HT-29 (cell line): ENCODE results near the gene GMDS. TPM values are rescaled to one million over a fixed set of nuclear protein-coding genes. Genes with fewer than 3 reads are reported as not detected.
"Not testable (repeated sequence)": the region's sequence is repeated elsewhere in the genome, so short reads cannot be mapped to it uniquely, and the experiment has no call there.

Experiments
- DNase-seq: peaks from one replicate; pipeline ENCODE4 v3.0.0-alpha.2; 2015; ENCODE audit warnings: low spot score
- total RNA-seq: library from RNA; depleted of rRNA; stranded (reverse); fragments of >200 nt; shearing (Covaris generic); gene quantifications from 2 replicates; pipeline ENCODE4 v1.2.3, GENCODE V29; 2014

GMDS gene
- total RNA-seq, 1 experiment from 2014 or later: 37.0 TPM

DNA sequence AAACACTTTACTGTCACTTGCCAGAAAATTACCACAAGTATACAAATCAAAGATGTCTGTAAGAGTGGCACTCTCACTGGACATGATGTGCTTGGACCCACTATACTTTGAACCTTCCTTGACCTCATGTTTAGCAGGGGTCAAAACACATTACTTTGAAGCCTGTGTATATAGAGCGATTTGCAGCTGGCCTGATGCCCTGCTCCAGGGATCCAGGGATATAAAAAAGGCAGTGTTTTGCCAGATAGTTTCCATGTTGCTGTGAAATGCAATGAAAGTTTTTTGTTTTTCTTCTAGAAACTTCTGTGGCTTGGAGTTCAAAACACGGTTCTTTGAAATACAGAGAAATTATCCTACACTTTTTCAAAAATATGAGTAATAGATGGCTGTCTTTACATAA lies 470.0 kb downstream of the GMDS start:
- no peak for DNase-seq

- DNase-seq: no peak
Observed at GRCh38 chr6:1774226-1774915, 471.0 kb downstream of the GMDS start.

DNA sequence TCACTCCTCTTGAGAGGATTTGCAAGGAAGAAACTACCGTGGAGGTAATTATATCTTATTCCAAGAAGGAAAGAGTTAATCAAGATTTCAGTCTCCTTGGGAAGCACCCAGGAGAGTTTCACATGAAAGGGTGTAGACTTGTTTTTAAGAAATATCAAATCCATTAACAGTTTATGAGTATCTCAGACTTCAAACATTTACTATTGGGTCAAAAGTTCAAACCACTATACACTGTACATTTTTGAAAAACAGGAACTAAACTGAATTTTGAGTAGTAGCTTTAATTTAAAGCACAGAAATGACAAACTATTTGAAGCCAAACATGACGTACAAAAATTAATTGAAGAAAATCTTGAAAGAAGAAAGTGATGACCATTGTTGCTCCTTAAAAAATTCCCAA lies 471.7 kb downstream of the GMDS start:
- peak; percentile 10 for DNase-seq

GRCh38 chr6:1770968-1771723 lies 474.3 kb downstream of the GMDS start:
- DNase-seq: peak; percentile 31

DNA sequence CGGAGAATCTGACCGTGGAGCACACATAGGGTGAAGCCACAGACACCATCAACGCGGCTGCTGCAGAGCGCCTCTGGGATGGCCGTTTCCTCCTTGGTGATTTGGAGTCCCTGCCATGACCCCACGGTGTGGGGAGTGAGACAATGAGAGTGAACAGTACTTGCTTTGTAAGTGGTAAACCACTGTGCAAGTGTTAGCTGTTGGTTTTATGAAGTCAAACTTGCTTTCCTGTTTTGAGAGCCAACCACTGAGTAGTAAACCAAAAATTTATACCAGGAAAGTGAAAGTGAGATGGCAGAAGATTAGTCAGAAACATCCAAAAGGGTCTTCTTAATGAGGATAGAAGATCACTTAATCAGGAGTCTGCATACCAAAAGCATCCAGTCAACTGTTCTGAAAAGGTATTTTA lies 475.0 kb downstream of the GMDS start:
- DNase-seq: no peak

- DNase-seq: peak; percentile 58
Observed at GRCh38 chr6:1767481-1768246, 477.7 kb downstream of the GMDS start.

- peak; percentile 51 for DNase-seq
Observed at GRCh38 chr6:1766654-1767053, 478.8 kb downstream of the GMDS start.

DNA sequence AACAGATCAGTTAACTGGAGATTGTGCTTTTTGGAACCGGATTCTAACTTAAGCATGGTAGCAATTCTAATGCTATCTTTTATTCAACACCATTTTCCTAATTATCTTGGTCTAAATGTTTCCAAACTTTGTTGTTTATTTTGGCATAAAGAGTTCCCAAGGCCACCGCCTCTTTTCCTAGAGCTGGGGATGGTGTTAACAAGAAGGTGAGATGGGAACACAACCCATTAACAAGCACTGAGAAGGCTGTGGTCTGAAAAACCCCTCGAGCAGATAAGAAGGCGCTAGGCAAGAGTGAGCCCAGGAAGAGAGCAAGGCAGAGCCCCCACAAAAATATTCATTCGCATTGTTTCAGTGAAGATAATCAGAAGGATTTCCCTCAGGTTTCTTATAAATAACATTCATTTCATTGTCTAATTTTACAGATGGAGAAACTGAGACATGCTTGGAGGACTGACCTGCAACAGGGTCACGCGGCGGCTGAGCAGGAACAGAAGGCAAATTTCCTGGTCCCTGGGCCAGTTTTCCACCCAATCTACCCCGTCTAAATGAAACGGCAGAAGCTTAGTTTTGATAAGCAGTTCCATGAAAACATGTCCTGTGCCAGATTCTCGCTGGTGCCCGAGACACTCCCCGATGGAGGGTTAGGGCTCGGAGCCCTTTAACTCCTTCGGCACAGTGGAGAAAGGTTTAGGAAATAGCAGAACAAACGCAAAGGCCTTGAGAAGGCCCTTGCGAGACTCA lies 480.1 kb downstream of the GMDS start:
- DNase-seq: no peak

DNA sequence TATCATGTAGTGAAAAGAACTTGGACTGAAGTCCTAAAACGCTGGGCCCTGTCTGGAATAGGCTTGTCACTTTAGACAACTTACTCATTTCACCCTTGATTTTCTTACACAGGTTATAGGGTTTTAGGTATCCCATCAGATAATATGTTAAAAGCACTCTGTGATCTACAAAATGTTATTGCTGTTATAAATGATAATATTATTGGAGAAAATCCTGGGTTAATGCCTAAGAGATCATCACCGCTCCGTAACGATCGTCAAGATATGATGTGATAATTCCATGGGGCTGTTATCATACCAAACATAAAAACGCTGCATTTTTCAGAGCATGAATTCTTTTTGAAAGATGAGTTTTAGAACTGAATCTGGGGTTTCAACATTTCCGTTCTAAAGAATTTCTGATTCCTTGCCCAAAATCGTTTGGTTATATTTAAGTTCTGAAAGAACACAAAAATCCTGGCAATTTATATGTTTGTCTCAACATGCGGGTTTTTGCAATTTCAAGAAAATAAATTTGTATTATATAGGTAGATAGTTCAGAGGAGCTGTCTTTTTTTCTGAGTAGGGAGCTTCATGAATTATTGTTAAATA lies 480.9 kb downstream of the GMDS start:
- DNase-seq: no peak

DNA sequence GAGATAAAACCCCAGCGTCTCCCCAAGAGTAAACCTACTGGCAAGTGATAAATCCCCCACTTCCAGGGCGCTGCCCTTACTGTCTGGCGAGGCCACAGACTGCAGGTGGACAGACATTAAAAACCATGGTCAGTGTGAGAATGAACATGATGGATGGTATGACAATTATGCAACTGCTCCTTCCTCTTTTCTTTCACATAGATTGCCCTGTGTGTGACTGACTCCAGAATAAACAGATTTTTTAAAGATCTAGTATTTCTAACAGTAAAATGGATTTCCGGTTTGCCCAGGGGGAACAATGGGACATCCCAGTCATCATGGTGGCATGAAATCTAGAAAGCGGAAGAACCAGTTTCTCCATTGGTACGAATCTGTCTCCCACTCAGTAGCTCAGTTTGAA lies 482.0 kb downstream of the GMDS start:
- DNase-seq: no peak

GRCh38 chr6:1762203-1762602 lies 483.2 kb downstream of the GMDS start:
- DNase-seq: no peak

- peak; percentile 43 for DNase-seq
Observed at GRCh38 chr6:1761477-1761877, 483.9 kb downstream of the GMDS start.

- no peak for DNase-seq
Observed at GRCh38 chr6:1760876-1761275, 484.5 kb downstream of the GMDS start.

DNA sequence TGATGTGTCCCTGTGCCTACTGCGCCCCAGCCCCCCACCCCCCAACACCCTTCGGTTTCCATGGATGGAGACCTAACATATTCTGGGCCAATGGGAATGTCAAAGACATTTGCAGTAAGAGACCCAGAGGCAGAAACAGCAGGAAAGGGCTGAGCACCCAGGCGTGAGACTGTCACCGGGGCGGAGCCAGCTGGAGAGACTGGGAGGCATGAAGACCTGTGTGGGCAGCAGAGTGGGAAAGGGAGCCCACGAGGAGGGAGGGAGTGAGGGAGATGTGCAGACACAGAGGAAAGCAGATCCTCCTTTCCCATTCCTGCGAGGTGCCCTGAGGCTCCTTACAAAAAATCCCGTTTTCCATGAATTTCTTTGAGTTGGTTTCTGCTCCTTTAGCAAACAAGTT lies 485.5 kb downstream of the GMDS start:
- no peak for DNase-seq

- no peak for DNase-seq
Observed at GRCh38 chr6:1758076-1758679, 487.2 kb downstream of the GMDS start.

GRCh38 chr6:1757131-1757530 lies 488.3 kb downstream of the GMDS start:
- DNase-seq: no peak

DNA sequence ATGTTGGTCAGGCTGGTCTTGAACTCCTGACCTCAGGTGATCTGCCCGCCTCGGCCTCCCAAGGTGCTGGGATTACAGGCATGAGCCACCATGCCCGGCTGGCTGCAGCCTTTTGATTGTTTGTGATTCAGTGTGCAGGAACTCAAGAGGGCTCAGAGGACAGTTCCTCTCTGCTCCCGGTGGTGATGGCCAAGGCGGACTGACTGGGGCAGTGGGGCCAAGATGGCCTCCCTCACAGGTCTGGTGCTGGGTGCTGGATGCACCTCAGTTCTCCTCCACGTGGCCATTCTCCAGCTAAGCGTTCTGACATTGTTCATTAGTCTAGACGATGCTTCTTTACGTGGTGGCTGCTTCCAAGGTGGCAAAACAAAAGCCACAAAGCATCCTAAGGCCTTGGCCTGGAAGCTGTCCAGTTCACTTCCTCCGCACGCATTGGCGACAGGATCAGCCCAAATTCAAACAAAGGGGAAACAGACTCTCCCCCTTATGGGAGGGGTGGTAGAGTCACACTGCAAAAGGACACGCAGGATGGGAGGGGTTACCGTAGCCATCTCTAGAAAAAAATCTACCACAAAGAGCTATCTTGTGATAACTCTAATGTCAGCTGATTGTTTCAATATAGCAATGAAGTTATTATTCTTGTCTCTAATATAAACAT lies 488.8 kb downstream of the GMDS start:
- no peak for DNase-seq

DNA sequence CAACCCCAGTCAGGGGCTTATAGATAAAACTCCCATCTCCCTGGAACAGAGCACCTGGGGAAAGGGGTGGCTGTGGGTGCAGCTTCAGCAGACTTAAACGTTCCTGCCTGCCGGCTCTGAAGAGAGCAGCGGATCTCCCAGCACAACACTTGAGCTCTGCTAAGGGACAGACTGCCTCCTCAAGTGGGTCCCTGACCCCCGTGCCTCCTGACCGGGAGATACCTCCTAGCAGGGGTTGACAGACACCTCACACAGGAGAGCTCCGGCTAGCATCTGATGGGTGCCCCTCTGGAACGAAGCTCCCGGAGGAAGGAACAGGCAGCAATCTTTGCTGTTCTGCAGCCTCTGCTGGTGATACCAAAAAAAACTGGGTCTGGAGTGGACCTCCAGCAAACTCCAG lies 494.3 kb downstream of the GMDS start:
- not testable (repeated sequence) for DNase-seq

DNA sequence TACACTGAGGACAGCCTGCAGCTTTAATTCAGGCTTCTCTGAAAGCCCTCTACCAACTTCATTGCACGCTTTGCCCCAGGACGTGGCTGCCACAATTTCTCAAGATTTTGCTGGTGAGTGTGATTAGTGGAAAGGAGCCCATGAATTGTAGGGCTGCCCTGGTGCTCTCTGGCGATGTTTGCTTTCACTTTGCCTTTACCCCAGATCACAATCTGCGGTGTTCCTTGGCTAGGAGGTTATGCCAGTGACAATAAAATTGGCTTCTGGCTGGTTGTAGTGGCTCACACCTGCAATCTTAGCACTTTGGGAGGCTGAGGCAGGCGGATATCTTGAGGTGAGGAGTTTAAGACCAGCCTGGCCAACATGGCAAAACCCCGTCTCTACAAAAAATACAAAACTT lies 496.4 kb downstream of the GMDS start:
- DNase-seq: peak; percentile 43

DNA sequence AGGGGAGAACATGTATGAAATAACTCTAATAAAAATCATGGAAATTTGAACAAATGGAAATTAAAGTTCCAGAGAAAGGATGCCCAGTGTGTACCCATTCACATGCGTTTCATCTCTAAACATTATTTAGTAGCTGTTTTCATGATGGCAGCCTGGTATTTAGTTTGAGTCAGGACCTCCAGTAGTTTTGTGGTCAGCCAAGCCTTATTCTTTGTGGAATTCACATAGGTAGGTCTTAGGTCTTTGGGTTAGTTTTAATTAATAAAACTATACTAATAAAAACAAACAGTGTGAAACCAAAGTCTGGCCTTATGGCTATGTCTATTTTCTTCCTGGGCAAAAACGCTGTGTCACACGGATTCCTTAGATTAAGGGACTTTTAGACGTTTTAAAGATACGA lies 497.9 kb downstream of the GMDS start:
- DNase-seq: no peak
